ENCODE results near the gene SLC23A3.

DNA sequence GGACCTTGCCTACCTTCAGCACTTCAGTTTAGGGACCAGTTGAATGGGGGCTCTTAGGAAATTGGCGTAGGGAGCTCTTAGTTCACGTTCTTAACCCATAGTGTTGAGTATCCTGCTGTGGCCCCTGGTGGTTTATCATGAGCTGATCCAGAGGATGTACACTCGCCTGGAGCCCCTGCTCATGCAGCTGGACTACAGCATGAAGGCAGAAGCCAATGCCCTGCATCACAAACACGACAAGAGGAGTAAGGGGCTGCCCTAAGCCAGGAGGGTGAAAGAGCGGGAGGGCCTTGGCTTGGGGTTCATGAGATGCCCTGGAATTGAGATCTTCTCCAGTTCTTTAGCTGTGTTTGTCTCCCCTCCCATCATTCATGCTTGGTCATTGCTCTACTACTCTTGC, 11.1 kb upstream of the SLC23A3 start:
- TF ChIP-seq POLR2A (IDR thresholded peaks at IDR 0.05) (no peak), POLR2AphosphoS5 (IDR thresholded peaks at IDR 0.05; ENCODE audit: insufficient read depth in 1 of 2, low read depth in 1 of 2) (no peak)
- TF ChIP-seq, protein P1, sequence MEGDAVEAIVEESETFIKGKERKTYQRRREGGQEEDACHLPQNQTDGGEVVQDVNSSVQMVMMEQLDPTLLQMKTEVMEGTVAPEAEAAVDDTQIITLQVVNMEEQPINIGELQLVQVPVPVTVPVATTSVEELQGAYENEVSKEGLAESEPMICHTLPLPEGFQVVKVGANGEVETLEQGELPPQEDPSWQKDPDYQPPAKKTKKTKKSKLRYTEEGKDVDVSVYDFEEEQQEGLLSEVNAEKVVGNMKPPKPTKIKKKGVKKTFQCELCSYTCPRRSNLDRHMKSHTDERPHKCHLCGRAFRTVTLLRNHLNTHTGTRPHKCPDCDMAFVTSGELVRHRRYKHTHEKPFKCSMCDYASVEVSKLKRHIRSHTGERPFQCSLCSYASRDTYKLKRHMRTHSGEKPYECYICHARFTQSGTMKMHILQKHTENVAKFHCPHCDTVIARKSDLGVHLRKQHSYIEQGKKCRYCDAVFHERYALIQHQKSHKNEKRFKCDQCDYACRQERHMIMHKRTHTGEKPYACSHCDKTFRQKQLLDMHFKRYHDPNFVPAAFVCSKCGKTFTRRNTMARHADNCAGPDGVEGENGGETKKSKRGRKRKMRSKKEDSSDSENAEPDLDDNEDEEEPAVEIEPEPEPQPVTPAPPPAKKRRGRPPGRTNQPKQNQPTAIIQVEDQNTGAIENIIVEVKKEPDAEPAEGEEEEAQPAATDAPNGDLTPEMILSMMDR (IDR thresholded peaks at IDR 0.05) = no peak
